ENCODE data around the gene CTNNA1. TPM values are rescaled to one million over a fixed set of nuclear protein-coding genes. Genes with fewer than 3 reads are reported as not detected.

CTNNA1 gene
- total RNA-seq, 1 donor from 2014 or later: 216 TPM

DNA sequence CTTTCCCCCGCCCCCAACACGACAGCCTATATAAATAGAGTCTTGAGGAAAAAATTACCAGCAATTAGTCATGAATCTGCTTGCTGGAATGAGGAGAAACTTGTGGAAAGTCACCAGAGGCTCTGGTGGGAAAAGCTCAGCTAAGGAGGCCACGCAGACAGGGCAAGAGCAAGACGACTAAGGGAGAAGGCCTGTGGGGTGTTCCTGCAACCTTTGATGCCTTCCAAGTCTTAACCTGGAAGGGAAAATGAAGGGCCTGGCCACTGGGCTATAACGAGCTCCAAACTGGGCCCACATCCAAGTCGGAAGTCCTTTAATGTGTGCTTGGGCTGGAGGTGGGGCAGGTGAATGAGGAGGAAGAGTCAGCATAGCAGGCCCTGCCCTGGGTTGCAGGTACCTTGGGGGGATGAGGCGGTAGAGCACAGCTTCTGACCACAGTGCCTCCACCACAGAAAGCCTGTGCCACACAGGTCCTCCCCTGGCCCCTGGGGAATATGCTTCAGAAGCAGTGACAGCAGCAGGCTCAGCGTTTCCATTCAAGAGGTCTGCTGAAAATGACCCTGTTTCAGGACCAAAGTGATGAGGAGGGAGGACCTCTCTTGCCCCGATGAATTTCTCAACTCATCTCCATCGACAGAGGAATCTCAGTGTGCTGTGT lies 214.7 kb downstream of the CTNNA1 start:
- peak; percentile 23 for DNase-seq

- DNase-seq: no peak
Measured at GRCh38 chr5:138968601-138969000, 215.4 kb downstream of the CTNNA1 start.

DNA sequence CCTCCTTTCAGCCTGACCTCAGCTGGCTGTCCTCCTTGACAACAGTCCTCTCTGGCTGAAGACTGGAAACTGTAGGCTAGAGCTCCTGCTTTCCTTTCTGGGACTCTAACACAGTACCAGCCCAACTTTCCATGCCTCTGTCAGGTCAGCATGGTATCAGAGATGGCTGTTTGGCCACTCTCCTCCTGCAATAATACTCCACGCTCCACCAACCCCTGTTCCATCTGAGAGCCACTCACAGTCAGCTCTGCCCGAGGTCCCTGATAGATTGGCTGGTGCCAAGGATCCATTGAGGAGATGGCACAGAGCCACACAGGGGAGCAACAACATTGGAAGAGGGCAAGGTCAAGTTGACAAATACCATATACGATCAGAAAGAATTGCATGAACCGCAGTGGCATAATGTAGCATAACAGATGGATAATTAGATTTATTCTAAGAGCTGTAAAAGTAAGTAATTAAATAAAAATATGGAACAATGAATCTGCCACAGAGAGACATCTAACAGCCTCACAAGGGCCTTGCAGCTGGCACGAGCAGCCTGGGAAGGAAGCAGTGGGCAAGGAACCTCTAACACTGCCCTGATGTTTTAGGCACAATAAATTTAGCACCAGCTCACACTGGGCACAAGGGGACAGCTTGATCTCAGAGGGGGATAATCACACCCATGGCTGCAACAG lies 216.2 kb downstream of the CTNNA1 start:
- no peak for DNase-seq

- DNase-seq: no peak
Measured at GRCh38 chr5:138972230-138972629, 219.0 kb downstream of the CTNNA1 start.

- DNase-seq: no peak
Measured at GRCh38 chr5:138972836-138973235, 219.6 kb downstream of the CTNNA1 start.

GRCh38 chr5:138974227-138975063 lies 221.2 kb downstream of the CTNNA1 start:
- DNase-seq: peak; percentile 55

- DNase-seq: peak; percentile 38
Measured at GRCh38 chr5:138975098-138975847, 222.0 kb downstream of the CTNNA1 start.

DNA sequence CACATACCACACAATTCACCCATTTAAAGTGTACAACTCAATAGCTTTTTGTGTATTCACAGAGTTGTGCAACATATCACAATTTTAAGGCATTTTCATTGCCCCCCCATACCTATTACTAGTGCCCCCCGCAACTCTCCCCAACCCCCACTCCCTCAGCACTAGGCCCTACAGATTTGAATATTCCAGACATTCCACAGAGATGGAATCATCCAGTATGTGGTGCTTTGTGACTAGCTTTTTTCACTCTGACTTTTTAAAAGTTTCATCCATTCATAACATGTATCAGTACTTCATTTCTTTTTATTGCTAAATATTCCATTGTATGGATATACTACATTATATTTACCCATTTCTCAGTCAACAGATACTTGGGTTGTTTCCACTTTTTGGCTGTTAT lies 224.9 kb downstream of the CTNNA1 start:
- no peak for DNase-seq

GRCh38 chr5:138978581-138978980 lies 225.4 kb downstream of the CTNNA1 start:
- DNase-seq: no peak

GRCh38 chr5:138979684-138980280 lies 226.6 kb downstream of the CTNNA1 start:
- no peak for DNase-seq

DNA sequence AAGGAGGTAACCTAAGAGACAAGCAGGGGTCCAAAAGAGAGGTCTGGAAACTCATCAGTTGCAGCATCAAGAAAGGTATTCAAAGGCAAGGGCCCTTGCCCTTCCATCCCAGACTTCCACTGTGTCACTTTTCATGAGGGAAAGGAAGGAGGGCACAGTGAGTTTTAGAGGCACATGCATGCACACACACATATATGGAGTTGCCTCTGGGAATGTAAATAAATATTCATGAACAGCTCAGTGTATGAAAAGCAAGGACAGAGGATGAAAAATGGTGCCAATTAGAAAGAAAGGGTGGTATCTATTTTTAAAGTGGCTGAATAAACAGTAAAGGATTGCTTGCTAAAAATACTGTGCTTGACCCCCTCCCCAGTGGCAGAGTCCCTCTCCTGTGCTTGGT lies 227.2 kb downstream of the CTNNA1 start:
- no peak for DNase-seq

DNA sequence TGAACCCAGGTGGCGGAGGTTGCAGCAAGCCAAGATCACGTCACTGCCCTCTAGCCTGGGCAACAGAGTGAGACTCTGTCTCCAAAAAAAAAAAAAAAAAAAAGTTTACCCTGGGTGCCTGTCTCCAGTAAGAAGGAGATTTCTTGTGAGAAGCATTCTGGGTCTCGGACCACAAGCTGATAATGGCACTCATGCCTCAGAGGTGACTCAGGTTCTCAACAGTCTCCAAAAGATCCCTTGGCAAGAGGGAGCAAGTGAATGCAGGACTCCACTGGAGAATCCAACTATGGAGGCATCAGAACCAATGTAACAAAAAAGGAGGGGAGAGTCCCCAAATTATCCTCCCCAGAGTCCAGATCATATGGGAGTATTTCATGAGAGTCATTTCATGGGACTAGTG lies 227.9 kb downstream of the CTNNA1 start:
- DNase-seq: no peak

DNA sequence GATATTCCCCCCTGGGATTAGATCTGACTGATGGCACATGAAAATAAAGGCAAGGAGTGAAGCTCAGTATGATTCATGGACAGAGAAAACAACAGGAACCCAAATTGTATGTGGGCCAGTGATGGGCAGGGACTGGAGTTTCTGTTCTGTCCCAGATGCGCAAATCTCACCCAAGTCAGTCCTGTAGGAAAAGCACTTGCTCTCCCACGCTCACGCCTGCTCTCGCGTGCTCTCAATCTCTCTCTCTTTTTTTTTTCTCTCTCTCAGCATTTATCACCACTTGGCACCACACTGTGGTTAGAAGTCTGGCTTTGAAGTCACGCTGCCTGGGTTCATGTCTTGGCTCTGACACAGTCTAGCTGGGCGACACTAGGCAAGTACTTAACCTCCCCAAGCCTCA lies 228.4 kb downstream of the CTNNA1 start:
- peak; percentile 52 for DNase-seq

GRCh38 chr5:138983984-138984383 lies 230.8 kb downstream of the CTNNA1 start:
- DNase-seq: no peak

Other genes with a start within 250 kb of the CTNNA1 start
- gene ETF1, start 210.2 kb upstream of the CTNNA1 start, total RNA-seq: 63.3 TPM
- 206 TPM for gene HSPA9, start 178.0 kb upstream of the CTNNA1 start, total RNA-seq
- 104 TPM for gene LRRTM2, start 121.9 kb downstream of the CTNNA1 start, total RNA-seq

Measured in occipital lobe (tissue), 2 donors.